Skeletal muscle cell (primary cell): ENCODE measurements around the gene BIVM.

Source experiments
- DNase-seq: peaks from one replicate; pipeline ENCODE4 v3.0.0-alpha.2; 2010; ENCODE audit warnings: low read depth
- H3K4me3 ChIP-seq: 2 replicates; pipeline ENCODE4 v1.5.1; 2011; ENCODE audit warnings: low read depth, mild to moderate bottlenecking, control low read depth, low read length, moderate library complexity

BIVM gene

DNA sequence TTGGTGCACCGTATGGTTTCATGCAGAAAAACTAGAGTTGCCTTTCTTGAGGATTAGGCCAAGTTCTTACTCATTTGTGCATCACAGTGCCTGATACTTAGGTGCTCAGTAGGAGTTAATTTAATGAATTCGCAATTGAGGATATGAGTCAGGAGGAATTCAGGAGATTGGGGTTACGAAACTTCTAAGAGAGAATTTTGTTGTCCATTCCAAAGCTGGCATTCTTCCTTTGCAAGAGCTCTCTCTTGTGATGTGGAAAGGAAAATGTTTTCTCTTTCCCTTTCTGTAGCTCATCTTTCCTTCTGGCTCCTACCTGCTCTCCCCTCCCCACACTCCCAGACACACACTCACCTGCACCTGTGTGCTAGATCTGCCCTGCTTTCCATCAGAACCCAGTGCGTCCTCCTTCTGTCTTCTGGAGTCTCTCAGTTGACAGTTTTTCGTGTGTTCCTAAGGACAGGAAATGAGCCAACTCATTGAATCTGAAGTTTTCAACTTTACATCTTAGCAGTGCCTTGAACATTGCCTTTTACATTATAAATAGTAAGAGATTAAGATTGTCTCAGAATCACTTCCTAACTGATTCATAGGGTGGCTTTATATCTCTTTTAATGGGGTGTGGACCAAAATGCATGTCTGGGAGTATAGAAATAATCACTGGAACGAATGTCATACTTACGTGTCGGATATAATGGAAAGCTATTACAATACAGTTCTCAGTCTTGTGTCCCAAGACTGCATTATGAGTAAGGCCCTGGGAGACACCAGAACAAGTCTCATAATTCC is 27.2 kb downstream of the BIVM start:
- H3K4me3 ChIP-seq, result peak overlapping the region; percentile 29
- peak; percentile 77 for DNase-seq

DNA sequence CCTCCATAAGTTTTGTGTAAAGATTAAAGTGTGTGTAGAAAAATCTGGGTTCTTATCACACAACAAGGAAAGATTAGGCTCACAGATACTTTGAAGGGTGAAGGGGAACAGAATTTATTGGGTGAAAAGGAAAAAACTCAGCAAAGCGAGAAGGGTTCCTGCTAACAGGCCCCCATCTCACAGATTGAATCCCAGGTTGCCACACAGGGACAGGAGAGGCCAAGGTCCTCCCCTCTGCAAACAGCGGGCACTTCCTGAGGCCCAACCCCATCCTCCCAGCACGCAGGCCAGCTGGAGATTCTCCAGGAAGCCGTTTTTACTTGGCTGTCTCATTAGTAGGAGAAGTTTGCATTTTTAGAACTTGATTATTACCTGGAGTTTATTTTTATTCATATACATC is 31.7 kb downstream of the BIVM start:
- H3K4me3 ChIP-seq, result no peak overlapping the region
- DNase-seq, result no peak

DNA sequence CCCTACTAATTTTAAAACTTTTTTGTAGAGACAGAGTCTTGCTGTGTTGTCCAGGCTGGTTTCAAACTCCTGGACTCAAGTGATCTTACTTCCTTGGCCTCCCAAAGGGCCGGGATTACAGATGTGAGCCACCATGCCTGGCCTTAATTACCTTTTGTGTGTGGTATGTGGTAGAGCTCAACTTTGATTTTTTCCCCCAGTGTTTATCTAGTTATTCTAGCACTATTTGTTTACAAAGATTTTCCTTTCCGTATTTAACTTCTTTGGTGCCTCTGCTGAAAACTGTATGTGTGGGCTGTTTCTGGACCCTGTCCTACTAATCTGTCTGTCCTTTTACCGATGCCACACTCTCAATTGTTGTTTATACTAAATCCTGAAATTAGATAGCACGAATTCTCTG is 37.6 kb downstream of the BIVM start:
- no peak overlapping the region for H3K4me3 ChIP-seq

DNA sequence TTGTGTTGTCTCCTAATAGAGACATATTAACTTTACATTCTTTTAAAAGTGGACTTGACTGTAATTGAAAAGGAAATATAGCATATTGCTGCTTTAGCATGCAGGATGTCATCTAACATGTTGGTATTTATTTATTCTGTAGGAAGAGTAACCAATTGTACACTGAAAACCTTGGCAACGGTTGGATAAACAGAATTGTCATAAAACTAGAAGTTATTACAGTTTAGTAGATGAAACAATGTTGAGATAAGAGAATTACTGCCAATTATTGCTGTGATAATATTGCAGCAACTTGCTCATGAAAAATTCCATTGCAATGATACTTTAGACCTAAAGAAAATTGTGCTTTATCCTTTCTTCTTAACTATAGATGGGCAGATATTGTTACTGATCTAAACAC is 39.4 kb downstream of the BIVM start:
- DNase-seq, result no peak
- H3K4me3 ChIP-seq, result no peak overlapping the region

More for the DNA sequence above, 37.6 kb downstream of the BIVM start:
- no peak for DNase-seq

DNA sequence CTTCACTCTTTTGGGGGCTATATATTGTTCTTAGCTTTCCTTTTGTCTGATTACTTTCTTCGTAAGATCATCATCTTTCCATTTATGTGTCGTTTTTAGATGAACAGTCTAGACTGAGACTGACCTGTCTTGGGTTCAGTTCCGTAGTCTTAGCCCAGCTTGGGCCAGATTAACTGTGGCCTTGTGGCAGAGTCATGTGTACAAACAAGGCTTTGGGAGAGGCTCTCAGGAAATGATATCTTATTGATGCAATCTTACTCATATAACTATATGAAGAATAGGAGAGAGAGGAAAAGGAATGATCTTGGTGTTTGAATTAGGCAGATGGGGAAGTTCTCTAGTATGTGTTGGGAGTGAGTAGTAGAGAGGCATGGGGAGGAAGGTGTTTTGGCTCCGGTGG is 40.1 kb downstream of the BIVM start:
- no peak for DNase-seq
- H3K4me3 ChIP-seq, result no peak overlapping the region

DNA sequence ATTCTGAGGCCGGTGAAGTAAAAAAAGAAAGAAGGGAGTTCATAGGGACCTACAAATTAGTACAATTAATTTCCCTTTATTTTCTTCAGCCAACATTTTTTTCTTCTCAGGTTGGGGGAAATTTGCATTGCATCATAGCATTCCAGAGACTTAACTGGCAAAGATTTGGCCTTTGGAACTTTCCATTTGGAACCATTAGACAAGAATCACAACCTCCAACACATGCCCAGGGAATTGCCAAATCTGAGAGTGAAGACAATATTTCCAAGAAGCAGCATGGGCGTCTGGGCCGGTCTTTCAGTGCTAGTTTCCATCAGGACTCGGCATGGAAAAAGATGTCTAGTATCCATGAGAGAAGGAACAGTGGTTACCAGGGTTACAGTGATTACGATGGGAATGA is 40.5 kb downstream of the BIVM start:
- no peak overlapping the region for H3K4me3 ChIP-seq
- no peak for DNase-seq

DNA sequence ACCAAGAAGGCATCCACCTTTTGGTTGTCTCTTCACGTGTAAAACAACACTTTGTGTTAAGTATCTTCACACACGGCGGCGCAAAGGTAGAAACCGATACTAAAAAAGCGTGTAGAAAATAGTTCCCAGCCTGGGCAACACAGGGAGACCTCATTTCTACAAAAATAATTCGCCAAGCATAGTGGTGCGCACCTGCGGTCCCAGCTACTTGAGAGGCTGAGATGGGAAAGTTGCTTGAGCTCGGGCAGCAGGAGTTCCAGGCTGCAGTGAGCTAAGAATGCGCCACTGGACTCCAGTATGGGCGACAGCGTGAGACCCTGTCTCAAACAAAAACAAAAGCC is 46.3 kb downstream of the BIVM start:
- DNase-seq, result no peak
- H3K4me3 ChIP-seq, result peak overlapping the region; percentile 98

DNA sequence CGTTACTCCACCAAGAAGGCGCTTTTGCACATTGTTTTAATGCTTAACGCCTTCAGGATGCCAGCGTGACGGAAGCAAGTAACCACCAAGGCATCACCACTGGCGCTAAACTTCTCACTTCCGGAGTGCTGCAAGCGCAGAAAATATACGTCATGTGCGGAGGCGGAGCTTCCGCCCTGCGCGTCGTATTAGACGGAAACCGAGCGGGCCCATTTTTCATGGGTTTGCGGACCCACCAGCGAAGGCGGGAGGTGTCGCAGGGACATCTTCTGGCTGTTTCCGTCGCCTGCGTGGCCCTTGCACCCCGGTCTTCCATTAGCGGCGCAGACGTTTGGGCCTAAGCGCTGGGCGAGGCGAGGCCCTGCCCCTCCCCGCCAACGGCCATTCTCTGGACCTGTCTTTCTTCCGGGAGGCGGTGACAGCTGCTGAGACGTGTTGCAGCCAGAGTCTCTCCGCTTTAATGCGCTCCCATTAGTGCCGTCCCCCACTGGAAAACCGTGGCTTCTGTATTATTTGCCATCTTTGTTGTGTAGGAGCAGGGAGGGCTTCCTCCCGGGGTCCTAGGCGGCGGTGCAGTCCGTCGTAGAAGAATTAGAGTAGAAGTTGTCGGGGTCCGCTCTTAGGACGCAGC is 46.8 kb downstream of the BIVM start, which contains the start of gene ERCC5:
Gene ERCC5, plus strand, starts transcription at position 403 of the 631 bp plus-strand sequence. CDS start 235 bp downstream, outside the sequence.
- peak within 1 kb of the TSS; percentile 98 for H3K4me3 ChIP-seq
- peak; percentile 77 for DNase-seq

DNA sequence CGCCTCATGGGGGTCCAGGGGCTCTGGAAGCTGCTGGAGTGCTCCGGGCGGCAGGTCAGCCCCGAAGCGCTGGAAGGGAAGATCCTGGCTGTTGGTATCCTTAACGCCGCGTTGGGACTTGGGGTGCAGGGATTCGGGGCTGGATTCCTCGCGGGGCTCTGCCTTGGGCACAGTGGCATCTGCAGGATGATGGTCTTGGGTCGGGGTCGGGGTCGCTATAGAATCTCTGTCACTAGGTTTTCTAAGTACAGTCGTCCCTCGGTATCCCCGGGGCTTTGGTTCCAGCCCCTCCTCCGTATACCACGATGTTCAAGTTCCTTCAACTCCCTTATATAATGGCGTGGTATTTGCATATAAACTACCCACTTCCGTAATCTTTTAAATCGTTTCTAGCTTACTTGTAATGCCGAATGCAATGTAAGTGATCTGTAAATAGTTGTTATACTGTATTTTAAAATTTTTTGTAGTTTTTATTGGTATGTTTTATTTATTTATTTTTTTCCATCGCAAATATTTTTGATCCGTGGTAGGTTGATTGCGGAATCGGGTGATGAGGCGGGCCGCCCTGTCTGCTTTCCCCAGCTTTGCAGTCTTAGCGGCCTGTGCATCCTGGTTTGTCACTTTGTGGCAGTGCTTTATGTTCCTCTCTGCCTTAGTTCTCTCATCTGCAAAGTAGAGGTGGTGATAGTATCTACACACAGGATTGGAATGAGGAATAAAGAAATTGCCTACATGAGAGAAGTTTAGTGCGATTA is 47.5 kb downstream of the BIVM start:
- no peak for DNase-seq
- peak overlapping the region; percentile 98 for H3K4me3 ChIP-seq

DNA sequence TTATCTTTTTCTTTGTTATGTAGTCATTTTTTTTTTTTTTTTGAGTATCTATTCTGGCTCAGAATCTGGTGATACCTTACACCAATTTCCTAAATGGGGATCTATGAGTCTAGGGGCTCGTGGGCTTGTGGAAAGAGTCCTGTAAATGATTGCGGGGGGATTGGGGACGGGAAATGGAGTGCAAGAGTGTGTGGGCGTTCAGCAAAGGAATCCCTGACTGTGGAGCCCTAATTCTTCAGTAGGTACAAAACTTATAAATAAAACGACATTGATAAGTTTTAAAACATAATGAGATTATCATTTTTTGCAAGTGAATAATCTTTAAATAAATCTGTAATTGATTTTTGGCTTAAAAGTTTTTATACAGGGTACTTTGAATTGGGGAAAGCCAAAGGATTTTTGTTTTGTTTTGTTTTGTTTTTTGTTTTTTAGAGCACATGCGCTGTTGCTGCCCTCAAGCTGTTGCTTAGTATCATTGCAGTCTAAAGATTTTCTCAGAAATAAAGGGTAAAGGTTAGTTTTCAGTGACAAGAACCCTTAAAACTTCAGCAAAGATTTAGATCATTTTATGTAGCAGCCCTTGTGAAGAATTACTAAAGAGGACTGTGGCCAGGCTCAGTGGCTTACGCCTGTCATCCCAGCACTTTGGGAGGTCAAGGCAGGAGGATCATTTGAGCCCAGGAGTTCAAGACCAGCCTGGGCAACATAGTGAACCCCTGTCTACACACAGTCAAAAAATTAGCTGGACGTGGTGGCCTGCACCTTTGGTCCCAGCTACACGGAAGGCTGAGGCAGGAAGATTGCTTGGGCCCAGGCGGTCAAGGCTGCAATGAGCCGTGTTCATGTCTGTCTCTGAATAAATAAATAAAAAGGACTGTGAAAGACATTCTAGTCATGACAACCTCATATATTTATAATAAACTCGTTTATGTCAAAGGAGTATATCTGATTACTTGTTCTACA is 48.6 kb downstream of the BIVM start:
- H3K4me3 ChIP-seq, result peak overlapping the region; percentile 98
- DNase-seq, result no peak

DNA sequence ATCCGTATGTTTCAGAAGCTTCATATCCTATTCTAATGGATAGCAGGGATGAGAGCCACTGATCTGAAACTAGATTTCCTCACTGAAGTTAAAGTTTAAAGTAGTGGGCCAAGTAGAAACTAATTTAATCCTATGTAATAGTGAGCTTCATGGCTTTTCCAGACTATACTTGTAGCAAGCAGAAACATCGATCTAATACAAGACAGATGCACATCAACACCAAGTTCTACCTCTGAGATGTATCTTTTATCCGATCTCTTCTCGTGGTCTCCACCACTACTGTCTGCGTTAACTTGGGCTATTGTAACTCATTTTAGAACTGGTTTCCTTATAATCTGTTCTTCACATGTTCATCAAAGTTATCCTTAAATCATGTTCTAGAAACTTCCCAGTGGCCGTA is 50.0 kb downstream of the BIVM start:
- no peak for DNase-seq
- no peak overlapping the region for H3K4me3 ChIP-seq

DNA sequence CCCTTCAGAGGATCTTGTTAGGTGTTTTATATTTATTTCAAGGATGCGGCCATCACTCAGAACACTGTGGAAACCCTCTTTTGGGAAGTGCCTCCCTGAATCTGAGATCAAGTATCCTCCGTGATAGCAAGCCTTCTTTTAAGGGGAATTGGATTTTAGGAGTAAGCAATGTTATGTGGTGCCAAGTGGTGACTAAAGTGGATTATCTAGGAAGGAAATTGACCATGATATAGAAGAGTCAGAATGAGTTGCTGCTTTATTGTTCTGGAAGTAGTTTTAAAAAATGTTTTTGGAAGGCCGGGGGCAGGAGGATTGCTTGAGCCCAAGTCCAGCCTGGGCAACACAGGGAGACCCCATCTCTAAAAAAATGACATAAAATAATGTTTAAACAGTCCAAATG is 53.6 kb downstream of the BIVM start:
- no peak for DNase-seq
- no peak overlapping the region for H3K4me3 ChIP-seq

DNA sequence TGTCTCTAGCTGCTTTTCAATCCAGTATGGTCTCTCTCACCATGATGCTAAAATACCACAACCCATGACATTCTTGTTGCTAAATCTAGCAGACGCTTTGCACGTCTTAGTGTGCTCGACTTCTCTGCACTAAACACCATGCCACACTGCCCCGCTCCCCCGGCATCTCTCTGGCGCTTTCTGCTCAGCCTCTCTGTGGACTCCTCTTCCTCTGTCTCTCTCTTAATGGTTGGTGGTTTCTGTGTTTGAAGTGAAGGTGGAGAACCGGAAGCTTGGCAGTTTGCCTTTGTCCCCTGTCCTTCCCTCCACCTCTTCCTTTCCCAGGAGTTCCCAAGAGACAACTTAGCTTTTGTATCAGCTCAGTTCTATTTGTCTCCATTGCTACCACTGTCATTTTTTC is 55.8 kb downstream of the BIVM start:
- H3K4me3 ChIP-seq, result no peak overlapping the region
- no peak for DNase-seq

DNA sequence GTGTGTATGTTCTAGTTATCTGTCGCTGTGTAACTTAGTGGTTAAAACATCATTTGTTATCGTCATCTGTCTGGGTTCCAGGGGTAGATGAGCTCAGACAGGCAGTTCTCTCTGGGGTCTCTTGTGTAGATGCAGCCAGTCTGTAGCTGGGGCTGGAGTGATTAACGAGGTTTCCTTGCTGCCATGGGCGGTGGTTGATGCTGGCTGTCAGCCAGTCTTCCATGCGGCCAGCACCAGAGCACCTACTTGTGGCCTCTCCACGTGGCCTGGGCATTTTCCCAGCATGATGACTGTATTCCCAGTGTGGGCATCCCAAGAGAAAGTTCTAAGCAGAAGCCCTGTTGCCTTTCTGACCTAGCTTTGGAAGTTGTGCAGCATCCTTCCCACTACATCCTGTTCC is 57.6 kb downstream of the BIVM start:
- DNase-seq, result no peak
- no peak overlapping the region for H3K4me3 ChIP-seq

DNA sequence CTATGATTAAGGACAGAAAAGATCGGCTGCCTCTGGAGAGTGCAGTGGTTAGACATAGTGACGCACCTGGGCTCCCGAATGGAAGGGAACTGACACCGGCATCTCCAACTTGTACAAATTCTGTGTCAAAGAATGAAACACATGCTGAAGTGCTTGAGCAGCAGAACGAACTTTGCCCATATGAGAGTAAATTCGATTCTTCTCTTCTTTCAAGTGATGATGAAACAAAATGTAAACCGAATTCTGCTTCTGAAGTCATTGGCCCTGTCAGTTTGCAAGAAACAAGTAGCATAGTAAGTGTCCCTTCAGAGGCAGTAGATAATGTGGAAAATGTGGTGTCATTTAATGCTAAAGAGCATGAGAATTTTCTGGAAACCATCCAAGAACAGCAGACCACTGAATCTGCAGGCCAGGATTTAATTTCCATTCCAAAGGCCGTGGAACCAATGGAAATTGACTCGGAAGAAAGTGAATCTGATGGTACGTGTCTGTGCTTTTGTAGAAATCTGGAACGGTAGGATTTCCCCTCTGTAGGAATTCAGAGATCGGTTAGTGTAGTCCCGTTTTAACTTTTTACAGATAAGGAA is 63.8 kb downstream of the BIVM start:
- no peak for DNase-seq
- no peak overlapping the region for H3K4me3 ChIP-seq

DNA sequence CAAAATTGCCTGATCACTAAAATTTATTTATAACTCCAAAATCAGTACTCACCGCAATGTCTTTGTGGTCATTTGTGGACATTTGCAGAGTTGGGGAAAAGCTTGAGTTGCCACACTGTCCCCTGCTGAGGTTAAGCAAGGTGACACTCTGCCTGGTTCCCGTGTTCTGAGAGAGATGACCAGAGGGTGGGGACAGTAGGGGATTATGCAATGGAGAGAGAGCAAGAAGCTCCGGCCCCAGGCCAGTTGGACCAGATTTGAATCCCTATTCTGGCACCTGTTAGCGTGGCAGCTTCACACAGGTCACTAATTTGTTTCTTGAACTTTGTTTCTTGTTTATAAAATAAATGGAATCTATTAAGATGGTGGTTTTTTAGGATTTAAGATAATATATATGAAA is 64.7 kb downstream of the BIVM start:
- DNase-seq, result no peak
- H3K4me3 ChIP-seq, result no peak overlapping the region

DNA sequence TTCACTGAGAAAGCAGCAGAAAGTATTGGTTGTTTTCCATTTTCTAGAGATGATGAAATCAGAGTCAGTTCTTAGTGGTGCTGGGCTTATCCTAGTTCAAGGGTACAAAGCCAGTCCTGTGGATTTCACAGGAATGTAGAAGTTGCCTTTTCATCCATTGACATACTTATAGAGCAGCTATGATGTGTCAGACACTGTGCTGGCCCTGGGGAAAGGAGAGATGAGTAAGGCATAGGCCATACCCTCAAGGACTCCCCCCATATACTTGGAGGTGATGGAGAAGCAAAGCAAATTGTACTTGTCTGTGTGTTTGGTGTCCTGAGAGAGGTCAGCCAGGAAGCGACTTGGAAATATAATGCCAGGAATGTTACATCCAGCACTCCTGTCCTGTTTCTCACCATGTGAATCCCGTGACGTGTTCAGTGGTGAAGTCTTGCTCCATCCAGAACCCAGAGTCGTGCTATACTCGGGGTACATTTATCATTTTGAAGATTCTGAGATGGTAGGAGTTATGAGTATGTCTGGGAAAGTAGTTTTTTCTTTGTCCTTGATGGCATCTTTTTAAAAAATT is 69.5 kb downstream of the BIVM start:
- peak; percentile 51 for DNase-seq
- H3K4me3 ChIP-seq, result no peak overlapping the region

DNA sequence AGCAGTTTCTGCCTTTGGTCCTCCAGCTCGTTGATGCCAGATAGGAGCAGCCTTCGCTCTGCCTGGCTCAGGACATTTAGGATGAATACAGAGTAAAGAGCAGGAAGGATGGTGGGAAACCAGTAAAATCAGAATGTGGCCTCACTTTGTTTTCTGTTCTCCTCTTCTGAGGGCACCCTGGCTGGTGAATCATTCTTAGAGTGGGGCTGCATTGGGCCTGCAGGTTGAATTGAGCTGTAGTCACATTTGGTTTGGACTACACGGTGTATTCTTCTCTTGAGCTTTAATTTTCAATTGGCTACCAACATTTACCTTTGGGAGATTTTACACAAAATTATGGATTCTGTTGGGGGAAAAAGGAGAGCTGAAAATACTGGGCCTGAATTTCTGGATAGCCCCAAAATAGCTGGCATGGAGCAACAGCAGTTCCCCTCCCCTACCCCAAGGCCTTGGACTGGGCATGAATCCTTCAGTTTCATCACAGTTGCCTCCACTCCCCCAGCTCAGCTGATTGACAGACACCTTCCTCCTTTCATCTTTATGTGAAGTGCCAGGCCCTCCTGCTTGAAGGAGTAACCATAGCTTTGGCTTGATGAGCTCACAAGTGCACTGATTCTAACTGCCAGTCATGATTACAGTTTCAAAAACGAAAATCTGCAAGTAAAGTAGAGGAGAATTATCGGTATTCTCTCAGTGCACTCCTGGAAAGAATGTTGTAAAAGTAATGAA is 71.2 kb downstream of the BIVM start:
- DNase-seq, result no peak
- no peak overlapping the region for H3K4me3 ChIP-seq
